Measurements from ENCODE around the gene PITRM1.
A peak's percentile ranks its signal among the peaks of the same experiment; 100 is the strongest.
"Not testable (repeated sequence)": the region's sequence is repeated elsewhere in the genome, so short reads cannot be mapped to it uniquely, and the experiment has no call there.

PITRM1 gene, protein sequence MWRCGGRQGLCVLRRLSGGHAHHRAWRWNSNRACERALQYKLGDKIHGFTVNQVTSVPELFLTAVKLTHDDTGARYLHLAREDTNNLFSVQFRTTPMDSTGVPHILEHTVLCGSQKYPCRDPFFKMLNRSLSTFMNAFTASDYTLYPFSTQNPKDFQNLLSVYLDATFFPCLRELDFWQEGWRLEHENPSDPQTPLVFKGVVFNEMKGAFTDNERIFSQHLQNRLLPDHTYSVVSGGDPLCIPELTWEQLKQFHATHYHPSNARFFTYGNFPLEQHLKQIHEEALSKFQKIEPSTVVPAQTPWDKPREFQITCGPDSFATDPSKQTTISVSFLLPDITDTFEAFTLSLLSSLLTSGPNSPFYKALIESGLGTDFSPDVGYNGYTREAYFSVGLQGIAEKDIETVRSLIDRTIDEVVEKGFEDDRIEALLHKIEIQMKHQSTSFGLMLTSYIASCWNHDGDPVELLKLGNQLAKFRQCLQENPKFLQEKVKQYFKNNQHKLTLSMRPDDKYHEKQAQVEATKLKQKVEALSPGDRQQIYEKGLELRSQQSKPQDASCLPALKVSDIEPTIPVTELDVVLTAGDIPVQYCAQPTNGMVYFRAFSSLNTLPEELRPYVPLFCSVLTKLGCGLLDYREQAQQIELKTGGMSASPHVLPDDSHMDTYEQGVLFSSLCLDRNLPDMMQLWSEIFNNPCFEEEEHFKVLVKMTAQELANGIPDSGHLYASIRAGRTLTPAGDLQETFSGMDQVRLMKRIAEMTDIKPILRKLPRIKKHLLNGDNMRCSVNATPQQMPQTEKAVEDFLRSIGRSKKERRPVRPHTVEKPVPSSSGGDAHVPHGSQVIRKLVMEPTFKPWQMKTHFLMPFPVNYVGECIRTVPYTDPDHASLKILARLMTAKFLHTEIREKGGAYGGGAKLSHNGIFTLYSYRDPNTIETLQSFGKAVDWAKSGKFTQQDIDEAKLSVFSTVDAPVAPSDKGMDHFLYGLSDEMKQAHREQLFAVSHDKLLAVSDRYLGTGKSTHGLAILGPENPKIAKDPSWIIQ
- total RNA-seq: 73.7 to 115 (median 113) reads per million in 3 donors

DNA sequence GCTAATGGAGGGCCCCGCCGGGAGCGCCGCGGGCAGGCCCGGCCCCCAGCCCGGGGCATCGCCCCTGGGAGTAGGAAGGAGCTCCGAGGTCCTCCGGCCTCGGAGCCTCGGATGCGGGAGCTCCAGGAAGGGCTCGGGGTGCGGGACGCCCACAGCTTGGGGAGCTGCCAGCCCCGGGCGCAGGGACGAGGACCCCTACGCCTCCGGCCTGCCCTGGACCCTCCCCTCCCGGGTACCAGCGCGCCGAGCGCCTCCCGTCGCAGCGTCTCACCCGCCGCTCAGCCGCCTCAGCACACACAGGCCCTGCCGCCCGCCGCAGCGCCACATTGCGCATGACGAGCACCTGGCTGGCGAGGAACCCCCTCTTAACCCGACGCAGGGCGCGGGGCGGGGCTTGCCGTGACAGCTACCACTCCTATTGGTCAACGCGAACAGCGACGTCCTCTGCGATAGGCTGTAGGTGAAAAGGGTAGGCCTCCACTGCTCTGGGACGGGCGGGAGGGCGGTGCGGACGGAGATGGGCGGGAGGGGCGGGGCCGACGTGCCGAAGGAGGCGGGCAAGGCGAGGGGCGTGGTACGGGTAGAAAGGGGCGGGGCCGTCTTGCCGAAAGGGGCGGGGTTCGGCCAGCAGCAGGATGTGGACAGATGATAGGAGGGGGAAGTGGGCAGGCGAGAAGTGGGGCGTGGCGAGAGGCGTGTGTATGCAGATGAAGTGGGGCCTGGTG, at the start of gene PITRM1:
PITRM1 (minus strand) TSS at position 337 of the 725 bp plus-strand sequence; CDS start at position 327, 10 bp downstream.
- peak within 1 kb of the TSS; percentile 82 for H3K27ac ChIP-seq (ENCODE audit: insufficient read depth, low read length, poor library complexity, severe bottlenecking)

DNA sequence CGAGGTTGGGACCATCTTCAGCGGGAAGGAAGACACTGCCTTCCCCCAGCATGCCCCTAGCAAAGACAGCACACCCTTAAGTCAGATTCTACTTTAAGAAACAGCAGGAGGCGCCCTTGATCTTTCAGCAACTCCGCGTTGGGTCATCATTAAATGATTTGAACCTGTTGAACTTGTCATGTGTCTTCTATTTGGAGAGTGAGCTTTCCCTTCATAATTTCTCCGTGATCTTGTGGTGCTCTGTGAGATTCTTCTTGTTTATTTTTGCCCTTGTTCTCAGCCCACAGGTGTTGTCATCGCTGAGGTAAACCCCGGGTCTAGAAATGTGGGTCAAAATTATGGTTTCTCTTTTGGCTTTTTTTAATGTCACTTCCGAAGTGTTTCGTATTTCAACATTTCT, 49.5 kb upstream of the PITRM1 start:
- no peaks in the 10 kb centered on the region for H3K4me1 ChIP-seq (ENCODE audit: control insufficient read depth, insufficient read depth, low read length, poor library complexity, severe bottlenecking)
- no peak for DNase-seq
- H3K9me3 ChIP-seq (ENCODE audit: control insufficient read depth, low read length): no peaks in the 10 kb centered on the region
- no peaks in the 10 kb centered on the region for H3K27me3 ChIP-seq (replicated peaks; ENCODE audit: control insufficient read depth, insufficient read depth, low read length, poor library complexity, severe bottlenecking)
- no peaks in the 10 kb centered on the region for H3K36me3 ChIP-seq (ENCODE audit: control insufficient read depth, insufficient read depth, low read length)
- no peak overlapping the region for H3K4me3 ChIP-seq (ENCODE audit: insufficient read depth, low read depth, low read length, poor library complexity, severe bottlenecking)
- H3K27ac ChIP-seq (ENCODE audit: insufficient read depth, low read length, poor library complexity, severe bottlenecking): no peak overlapping the region

More for the DNA sequence above, at the start of gene PITRM1:
- Histone ChIP-seq H3K4me1 (ENCODE audit: control insufficient read depth, insufficient read depth, low read length, poor library complexity, severe bottlenecking) (peaks cover 5% of the 10 kb centered on the region), H3K36me3 (ENCODE audit: control insufficient read depth, insufficient read depth, low read length) (peaks cover 22% of the 10 kb centered on the region), H3K4me3 (ENCODE audit: insufficient read depth, low read depth, low read length, poor library complexity, severe bottlenecking) (peak within 1 kb of the TSS; percentile 93), H3K9me3 (ENCODE audit: control insufficient read depth, low read length) (no peaks in the 10 kb centered on the region), H3K27me3 (replicated peaks; ENCODE audit: control insufficient read depth, insufficient read depth, low read length, poor library complexity, severe bottlenecking) (no peaks in the 10 kb centered on the region)
- DNase-seq: peak; percentile 99

DNA sequence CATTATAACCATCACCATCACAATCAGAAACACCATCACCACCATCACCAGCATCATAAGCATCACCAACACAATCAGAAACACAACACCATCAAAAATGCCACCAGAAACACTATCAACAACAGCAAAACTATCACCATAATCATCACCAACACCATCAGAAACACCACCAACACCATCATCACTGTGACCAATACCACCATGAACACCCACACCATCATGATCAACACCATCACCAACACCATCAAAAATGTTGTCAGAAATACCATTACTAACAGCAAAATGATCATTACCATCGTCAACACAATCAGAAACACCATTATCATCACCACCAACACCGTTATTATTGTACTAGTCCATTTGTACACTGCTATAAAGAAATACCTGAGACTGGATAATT, 49.0 kb upstream of the PITRM1 start:
- not testable (repeated sequence) for DNase-seq; H3K9me3 ChIP-seq (ENCODE audit: control insufficient read depth, low read length); H3K4me1 ChIP-seq (ENCODE audit: control insufficient read depth, insufficient read depth, low read length, poor library complexity, severe bottlenecking); H3K4me3 ChIP-seq (ENCODE audit: insufficient read depth, low read depth, low read length, poor library complexity, severe bottlenecking); H3K27me3 ChIP-seq (replicated peaks; ENCODE audit: control insufficient read depth, insufficient read depth, low read length, poor library complexity, severe bottlenecking); H3K36me3 ChIP-seq (ENCODE audit: control insufficient read depth, insufficient read depth, low read length); H3K27ac ChIP-seq (ENCODE audit: insufficient read depth, low read length, poor library complexity, severe bottlenecking)

DNA sequence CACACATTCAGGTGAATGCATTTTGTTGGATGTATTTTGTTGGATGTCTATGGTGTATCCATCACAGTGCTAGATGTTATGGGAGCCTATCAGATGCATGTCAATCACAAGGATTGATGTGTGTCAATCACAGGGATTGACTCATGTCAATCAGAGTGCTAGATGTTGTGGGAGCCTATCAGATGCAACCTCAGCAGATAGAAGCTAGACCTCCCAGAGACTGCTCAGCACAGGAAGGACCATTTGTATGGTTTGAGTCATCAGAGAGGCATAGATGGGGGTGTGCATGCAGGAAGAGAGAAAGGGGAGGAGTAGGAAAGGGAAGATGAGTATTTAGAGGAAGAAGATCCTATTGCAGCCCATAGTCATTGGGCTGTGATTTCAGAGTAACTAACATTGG, 48.3 kb upstream of the PITRM1 start:
- Histone ChIP-seq H3K27me3 (replicated peaks; ENCODE audit: control insufficient read depth, insufficient read depth, low read length, poor library complexity, severe bottlenecking) (no peaks in the 10 kb centered on the region), H3K4me3 (ENCODE audit: insufficient read depth, low read depth, low read length, poor library complexity, severe bottlenecking) (no peak overlapping the region), H3K27ac (ENCODE audit: insufficient read depth, low read length, poor library complexity, severe bottlenecking) (no peak overlapping the region), H3K36me3 (ENCODE audit: control insufficient read depth, insufficient read depth, low read length) (no peaks in the 10 kb centered on the region), H3K9me3 (ENCODE audit: control insufficient read depth, low read length) (no peaks in the 10 kb centered on the region), H3K4me1 (ENCODE audit: control insufficient read depth, insufficient read depth, low read length, poor library complexity, severe bottlenecking) (no peaks in the 10 kb centered on the region)
- DNase-seq: no peak

DNA sequence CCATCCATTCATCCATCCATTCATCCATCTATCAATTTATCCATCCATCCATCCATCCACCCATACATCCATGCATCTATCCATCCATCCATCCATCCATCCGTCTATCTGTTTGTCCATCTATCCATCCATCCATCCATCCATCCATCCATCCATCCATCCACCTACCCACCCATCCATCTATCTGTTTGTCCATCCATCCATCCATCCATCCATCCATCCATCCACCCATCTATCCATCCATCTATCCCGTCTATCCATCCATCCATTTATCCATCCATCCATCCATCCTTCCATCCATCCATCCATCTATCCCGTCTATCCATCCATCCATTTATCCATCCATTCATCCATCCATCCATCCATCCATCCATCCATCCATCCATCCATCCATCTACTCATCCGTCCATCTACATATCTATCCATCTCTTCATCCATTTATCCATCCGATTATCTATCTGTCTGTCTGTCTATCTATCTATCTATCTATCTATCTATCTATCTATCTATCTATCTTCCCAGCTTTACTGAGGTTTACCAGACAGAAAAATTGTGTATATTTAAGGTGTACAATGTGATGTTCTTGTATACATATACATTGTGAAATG, 46.5 kb upstream of the PITRM1 start:
- not testable (repeated sequence) for H3K27ac ChIP-seq (ENCODE audit: insufficient read depth, low read length, poor library complexity, severe bottlenecking); H3K4me3 ChIP-seq (ENCODE audit: insufficient read depth, low read depth, low read length, poor library complexity, severe bottlenecking); H3K9me3 ChIP-seq (ENCODE audit: control insufficient read depth, low read length); DNase-seq; H3K36me3 ChIP-seq (ENCODE audit: control insufficient read depth, insufficient read depth, low read length); H3K27me3 ChIP-seq (replicated peaks; ENCODE audit: control insufficient read depth, insufficient read depth, low read length, poor library complexity, severe bottlenecking); H3K4me1 ChIP-seq (ENCODE audit: control insufficient read depth, insufficient read depth, low read length, poor library complexity, severe bottlenecking)

DNA sequence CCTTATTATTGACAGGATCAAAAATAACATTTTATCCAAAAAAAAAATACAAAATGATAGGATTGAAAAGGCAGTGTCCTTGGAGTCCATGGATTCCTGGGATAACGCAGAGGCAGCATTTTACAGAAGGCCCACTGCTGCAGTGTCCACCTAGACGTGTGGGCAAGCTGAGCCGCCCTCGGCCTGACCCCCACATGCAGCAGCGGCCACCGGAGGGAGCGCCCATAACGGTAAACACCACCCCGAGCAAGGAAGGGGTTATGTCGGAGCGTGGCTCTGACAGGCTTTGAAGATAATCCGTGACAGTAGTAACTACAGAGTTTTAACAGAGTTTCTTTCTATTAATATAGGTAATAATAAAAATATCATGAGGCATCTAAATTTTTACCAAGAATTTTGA, 45.3 kb upstream of the PITRM1 start:
- Histone ChIP-seq H3K9me3 (ENCODE audit: control insufficient read depth, low read length) (no peaks in the 10 kb centered on the region), H3K4me1 (ENCODE audit: control insufficient read depth, insufficient read depth, low read length, poor library complexity, severe bottlenecking) (no peaks in the 10 kb centered on the region), H3K27me3 (replicated peaks; ENCODE audit: control insufficient read depth, insufficient read depth, low read length, poor library complexity, severe bottlenecking) (no peaks in the 10 kb centered on the region), H3K4me3 (ENCODE audit: insufficient read depth, low read depth, low read length, poor library complexity, severe bottlenecking) (no peak overlapping the region), H3K27ac (ENCODE audit: insufficient read depth, low read length, poor library complexity, severe bottlenecking) (no peak overlapping the region), H3K36me3 (ENCODE audit: control insufficient read depth, insufficient read depth, low read length) (no peaks in the 10 kb centered on the region)
- no peak for DNase-seq

DNA sequence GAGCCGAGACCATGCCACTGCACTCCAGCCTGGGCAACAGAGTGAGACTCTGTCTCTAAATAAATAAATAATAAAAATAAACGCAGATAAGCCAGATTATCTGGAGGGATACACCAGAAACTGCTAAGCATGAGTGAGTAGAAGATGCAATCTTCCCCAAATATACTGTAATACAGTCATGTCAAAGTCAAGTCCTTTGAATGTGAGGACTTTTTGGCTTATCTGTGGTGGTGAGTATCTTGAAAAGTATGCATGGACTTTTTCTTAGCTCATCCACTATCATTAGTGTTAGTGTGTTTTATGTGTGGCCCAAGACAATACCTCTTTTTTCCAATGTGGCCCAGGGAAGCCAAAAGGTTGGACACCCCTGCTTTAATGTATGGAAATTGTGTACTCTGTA, 44.7 kb upstream of the PITRM1 start:
- DNase-seq: no peak

DNA sequence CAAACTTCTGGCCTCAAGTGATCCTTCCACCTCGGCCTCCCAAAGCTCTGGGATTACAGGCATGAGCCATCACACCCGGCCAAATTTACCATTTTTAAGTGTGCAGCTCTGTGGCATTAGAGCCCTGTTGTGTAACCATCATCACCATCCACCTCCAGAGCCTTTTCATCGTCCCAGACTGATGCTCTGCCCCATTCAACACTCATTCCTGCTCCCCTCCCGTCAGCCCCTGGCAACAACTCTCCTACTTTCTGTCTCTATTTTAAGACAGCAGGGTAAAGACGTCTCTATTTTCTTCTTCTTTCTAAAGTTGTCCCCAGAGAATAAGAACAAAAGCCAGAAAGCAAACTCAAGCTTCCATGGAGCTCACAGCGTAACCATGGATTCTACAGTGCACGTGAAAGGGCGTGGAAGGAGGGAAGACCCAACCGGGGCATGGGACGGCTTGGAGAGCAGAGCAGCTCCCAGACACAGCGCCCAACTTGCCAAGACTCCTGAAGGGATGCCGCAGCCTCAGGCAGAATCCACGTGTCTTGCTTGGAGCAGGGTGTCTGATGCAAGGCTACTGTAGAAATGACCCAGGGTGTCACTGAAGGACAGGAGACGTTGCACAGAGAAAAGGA, 42.7 kb upstream of the PITRM1 start:
- no peak overlapping the region for H3K4me3 ChIP-seq (ENCODE audit: insufficient read depth, low read depth, low read length, poor library complexity, severe bottlenecking)
- DNase-seq: no peak
- H3K36me3 ChIP-seq (ENCODE audit: control insufficient read depth, insufficient read depth, low read length): no peaks in the 10 kb centered on the region
- no peaks in the 10 kb centered on the region for H3K27me3 ChIP-seq (replicated peaks; ENCODE audit: control insufficient read depth, insufficient read depth, low read length, poor library complexity, severe bottlenecking)
- H3K4me1 ChIP-seq (ENCODE audit: control insufficient read depth, insufficient read depth, low read length, poor library complexity, severe bottlenecking): no peaks in the 10 kb centered on the region
- H3K27ac ChIP-seq (ENCODE audit: insufficient read depth, low read length, poor library complexity, severe bottlenecking): no peak overlapping the region
- H3K9me3 ChIP-seq (ENCODE audit: control insufficient read depth, low read length): no peaks in the 10 kb centered on the region

More for the DNA sequence above, 44.7 kb upstream of the PITRM1 start:
- H3K9me3 ChIP-seq (ENCODE audit: control insufficient read depth, low read length): no peaks in the 10 kb centered on the region
- no peaks in the 10 kb centered on the region for H3K36me3 ChIP-seq (ENCODE audit: control insufficient read depth, insufficient read depth, low read length)
- no peak overlapping the region for H3K4me3 ChIP-seq (ENCODE audit: insufficient read depth, low read depth, low read length, poor library complexity, severe bottlenecking)
- H3K27me3 ChIP-seq (replicated peaks; ENCODE audit: control insufficient read depth, insufficient read depth, low read length, poor library complexity, severe bottlenecking): no peaks in the 10 kb centered on the region
- no peak overlapping the region for H3K27ac ChIP-seq (ENCODE audit: insufficient read depth, low read length, poor library complexity, severe bottlenecking)
- H3K4me1 ChIP-seq (ENCODE audit: control insufficient read depth, insufficient read depth, low read length, poor library complexity, severe bottlenecking): no peaks in the 10 kb centered on the region

Measured in effector memory CD4-positive, alpha-beta T cell (primary cell).